Effector CD4-positive, alpha-beta T cell (primary cell): ENCODE data around the gene SSUH2.

Experiments used
- DNase-seq: peaks from one replicate; pipeline ENCODE4 v3.0.0-alpha.2; 2020

The SSUH2 gene

GRCh38 chr3:8639659-8640000, 5.0 kb downstream of the SSUH2 start:
- DNase-seq: no peak

DNA sequence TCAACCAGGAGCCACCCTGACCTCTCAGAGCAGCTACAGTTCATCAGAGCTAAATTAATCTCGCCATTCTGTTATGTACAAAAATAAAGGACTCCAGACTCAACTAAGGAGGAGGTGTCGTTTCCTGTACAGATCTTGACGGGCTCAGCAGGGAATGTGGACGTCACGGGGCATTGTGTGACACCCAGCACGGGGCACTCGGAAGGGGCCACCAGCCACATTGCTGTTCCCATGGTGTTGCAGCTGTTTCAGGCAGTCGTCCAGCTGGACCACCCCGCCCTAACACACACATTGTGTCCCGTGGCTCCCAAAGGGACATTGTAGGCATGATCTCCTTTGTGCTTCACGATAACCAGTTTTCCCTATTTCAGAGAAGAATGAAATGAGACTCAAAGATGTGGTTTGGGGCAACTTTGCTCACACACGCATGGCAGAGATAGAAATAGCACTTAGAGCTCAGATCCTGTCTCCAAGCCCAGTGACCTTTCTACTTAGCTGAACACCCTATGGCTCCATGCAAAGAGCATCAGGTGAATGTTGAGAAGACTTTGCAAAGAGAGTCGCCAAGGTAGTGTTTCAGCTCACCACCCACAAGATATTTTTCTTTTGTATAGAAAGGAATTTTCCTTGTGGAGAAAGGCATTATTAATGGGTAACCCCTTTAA, 5.5 kb downstream of the SSUH2 start:
- DNase-seq: no peak

GRCh38 chr3:8637348-8637747, 7.2 kb downstream of the SSUH2 start:
- no peak for DNase-seq

DNA sequence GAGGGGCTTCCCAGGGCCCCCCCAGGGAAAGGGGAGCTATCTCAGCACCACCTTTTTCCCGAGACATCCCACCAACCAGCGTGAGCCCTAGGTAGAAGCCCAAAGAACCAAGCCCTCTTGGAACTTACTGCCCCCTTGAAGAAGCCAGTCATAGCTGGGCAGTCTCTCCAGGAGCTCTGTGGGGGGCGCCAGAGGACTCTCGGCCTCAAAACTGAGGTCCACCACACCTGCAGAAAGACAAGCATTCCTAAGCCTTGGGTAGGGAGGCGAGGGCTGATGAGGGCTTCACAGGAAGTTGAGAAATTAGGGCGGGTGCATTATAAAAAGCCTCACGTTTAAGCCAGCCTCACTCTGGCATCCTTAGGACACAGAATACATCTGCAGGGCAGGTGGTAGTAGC, 9.0 kb downstream of the SSUH2 start:
- no peak for DNase-seq

DNA sequence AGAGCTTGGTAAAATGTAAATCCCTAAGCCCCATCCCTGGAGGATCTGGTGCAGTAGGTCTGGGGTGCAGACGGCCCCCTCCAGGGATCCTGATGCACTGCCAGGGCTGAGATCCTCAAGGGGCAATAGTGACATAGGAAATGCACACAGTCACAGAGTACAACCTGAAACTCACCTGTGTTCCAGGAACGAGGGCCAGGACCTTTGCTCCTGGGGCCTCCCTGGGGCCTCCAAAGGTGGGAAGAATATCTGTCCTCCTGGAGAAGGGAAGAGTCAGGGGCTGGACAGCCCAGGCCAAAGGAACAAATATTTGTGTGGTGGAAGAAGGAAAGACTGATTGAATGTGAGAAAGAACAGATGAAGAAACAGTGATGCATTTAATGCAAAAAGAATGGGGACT, 9.5 kb downstream of the SSUH2 start:
- DNase-seq: no peak

DNA sequence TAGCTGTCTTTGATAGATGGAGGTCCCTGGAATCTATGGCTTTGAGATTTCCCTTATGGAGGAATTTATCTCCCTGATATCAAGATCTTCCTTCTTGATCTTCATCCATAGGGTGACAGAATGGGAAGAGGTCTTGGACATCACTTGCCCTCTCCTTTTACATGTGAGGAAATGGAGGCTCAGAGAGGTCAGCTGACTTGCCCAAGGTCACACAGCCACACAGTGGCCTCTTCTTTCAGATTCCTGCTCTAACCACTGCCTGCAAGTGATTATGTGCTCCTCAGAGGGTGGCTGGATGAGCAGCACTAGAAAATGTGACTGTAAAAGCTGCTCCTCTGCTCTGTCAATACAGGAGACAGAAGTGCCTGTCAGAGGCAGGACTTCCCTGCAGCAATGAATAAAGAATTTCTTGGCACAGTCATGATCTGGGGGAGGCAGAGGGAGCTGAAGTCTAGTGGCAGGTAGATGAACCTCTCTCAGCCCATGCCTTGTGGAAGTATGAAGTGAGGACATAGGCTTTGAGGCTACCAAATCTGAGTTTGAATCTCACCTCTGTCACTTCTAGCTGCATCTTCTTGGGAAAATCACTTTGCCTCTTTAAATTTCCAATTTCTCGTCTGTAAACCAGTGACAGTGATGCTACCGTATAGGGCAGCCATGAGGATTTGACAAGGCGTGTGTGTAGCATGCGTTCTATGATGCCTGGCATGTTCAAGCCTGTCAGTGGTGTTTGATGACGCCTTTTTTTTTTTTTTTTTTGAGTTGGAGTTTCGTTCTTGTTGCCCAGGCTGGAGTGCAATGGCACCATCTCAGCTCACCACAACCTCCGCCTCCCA, 12.0 kb downstream of the SSUH2 start:
- no peak for DNase-seq

DNA sequence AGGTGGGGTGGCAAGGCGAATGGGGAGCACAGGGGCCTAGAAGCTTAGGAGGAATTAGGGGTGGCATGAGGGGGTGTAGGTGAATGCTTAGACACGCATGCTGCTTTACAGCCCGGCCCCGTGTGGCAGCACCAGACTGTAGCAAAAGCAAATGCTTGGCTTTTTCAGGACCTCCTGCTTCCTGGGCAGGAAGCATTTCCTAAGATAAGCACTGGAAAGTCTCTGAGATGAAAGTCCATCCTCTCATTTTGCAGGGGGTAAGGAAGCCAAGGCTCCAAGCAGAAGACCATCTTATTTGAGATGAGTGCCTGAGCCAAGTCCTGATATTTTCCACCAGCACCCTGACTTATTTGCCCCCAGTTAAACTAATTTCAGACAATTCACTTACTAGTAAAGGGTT, 12.9 kb downstream of the SSUH2 start:
- DNase-seq: no peak

DNA sequence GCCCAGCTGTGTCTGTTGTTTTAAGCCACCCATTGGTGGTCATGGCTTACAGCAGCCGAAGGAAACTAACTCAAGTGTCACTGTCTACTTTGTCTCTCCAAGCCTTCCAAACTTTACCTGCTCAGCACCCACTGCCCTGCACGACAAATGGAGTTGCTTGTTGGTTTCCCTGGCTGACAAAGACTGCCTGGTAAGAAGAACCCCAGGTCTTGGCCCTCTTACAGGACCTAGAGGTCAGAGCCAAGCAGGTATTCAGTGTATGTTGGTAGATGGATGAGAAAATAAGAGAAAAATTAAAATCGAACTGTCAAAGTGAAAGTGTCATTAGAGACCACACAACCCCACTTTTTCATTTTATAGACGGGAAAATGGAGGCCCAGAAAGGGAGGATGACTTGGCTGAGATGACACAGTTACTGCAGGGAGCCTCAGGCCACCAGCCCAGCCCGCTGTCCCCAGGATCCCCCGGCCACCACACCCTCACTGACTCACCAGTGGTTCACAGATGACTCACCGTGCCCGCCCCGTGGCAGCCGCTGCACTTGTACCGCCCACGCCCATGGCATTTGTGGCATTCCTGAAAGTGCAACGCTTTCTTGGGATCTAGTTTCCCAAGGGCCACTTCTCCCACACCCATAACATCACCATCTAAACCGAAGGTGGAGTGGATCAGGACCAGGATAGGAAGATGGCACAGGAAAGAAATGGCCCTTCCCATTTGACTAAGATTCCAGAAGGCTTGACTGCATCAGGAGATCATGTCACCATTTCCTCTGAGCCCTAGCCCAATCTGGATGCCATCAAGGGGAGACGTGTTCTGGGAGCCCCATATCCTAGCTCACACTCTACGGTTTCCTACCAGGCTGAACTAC, 15.2 kb downstream of the SSUH2 start:
- DNase-seq: no peak

DNA sequence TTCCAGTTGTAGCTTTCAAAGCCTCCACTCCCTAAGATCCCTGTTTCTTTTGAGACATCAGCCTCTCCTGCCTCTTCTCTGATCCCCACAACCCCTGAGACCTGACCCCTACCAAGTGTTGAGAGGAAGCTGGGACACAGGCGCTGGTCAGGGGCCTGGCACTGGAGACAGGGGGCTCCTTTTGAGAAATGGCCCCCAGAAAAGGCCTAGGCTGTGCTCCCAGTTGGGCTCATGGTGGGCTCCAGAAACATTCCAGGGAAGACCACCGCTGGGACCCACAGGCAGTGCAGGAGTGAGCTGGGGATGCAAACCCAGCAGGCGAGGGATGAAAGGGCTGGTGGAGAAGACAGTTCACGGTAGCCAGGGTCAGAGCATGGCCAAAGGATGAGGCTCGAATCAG, 16.6 kb downstream of the SSUH2 start:
- DNase-seq: no peak

DNA sequence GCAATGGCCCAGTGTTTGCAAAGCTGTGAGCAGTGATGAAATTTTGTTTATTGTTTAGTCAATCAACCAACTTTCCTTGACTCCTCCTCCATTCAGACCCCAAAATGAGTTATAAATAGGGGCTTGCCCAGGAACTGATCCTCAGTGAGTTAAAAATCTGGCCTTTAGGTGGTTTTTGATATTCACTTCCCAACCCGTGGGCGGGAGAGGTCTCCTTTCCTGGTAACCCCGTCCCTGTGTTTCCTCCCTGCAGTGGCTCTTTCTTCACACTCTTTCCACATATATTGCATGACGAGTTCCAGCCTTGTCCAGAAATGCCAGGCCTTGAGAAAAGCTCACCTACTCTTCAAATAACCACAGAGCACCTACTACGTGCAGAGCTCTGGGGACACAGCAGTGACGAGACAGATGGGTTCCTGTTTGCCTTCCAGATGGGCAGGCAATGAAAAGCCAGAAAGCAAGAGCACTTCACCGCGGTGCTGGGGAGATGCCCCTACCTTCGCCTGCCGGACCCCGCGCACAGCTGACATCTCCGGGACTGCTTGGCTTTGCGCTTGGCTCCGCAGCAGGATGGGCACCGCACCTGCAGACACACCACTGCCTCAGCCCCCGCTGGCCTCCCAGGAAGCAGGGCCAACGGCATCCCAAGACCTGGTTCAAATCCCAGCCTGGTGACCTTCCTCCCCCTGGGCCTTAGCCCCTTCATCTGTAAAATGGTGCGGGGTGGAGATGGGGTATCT, 17.2 kb downstream of the SSUH2 start:
- no peak for DNase-seq

- no peak for DNase-seq
Measured at GRCh38 chr3:8625991-8626390, 18.6 kb downstream of the SSUH2 start.

DNA sequence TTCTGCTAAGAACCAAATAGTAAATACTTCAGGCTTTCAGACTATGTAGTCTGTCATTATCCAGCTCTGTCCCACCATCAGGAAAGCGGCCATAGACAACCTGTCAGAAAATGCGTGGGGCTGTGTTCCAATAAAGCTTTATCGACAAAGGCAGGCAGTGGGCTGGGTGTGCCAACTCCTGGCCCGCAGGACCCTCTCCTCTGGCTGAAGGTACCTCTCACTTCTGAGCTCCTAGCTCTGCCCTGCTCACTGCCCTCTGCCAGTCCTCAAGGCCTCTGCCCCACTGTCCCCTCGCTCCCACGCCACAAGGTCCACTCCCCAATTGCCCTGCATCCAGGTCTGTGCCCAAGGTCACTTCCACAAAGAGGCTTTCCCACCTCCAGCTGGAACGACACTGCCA, 20.0 kb downstream of the SSUH2 start:
- DNase-seq: no peak

DNA sequence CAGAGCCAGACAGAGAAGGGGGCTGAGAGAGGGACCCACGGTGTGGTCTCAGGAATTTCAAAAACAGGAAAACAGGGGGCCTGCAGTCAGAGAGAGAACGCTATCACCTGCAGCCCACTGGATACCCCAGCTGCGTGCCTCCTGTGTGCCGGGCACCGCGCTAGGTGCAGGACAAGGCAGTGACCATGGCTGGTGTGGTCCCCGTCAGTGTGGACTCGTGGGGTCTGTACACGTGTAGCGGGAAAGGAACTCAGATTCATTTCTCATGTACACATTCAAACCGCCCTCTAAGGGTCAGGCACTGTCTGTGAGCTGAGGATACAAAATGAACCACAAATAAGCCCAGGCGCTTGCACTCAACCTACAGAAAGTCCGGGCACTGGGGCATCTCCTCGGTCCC, 20.9 kb downstream of the SSUH2 start:
- DNase-seq: no peak

DNA sequence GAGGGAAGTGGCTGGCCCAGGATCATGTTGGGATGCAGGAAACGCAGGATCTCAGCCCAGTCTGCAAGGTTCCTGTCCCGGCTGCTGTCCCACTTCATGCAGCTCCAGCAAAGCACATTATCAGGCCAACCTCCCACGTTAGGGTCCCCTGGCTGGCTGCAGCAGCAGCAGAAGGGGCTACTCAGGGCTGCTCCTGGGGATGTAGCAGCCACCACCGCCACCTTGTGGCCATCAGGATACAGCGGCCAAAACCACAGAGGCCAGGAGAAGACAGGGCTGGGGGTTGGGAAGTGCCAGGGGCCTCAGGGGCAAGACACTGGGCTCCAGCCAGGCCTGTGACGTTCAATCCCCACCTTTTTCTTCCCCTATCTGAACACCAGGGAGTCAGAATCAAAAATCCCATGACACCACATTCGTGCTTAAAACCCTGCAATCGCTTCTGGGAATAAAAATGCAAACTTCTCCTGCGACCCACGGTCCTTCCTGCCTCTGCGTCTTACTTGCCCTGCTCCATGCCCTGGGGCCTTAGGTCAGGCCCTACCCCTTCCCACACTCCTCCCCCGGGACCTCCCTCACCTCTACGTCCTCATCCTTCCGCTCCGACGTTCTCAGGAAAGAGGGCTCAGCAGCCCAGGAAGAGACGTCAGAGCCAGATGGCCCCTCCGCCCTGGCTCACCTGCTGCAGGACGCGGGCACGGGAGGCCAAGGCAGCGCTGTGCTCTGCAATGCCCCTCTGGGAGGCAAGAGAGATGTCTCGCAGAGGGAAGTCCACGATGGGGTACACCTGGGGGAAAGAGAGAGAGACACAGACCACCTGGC, 21.5 kb downstream of the SSUH2 start:
- no peak for DNase-seq

- no peak for DNase-seq
Measured at GRCh38 chr3:8621872-8622271, 22.7 kb downstream of the SSUH2 start.

DNA sequence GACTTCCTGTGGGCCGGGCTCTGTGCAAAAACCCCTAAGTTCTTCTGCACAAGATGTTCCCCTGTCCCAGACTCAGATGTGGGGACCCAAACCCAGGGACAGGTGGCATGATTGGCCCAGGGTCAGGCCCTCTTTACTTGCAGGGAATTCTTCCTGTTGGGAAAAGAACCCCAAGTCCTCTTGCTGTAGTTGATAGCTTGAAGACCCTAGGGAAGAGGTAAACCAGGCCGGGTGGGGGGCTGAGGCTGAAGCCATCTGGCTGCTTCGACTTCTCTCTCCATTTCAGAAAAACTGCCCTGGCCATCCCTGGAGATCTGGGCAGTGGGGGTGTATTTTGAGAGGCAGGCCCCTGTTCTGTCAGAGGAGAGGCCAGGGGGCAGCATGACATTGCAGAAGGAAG, 23.5 kb downstream of the SSUH2 start:
- no peak for DNase-seq

DNA sequence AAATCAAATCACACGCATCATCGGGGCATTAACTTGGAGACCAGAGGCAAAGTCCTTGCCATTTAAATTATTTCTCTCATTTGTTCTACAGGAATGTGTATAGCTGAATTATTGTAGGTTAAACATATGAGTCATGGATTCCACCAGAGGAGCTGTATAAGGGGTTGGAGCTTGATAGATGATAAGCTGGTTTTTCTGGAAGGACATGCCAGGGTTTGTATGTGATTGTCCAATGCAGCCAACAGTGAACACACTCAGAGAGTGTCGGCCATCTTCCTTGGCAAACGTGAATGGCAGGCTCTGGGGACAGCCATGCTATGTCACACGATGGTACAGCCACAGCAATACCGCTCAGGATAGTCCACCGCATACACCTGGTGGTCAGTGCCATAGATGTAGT, 25.1 kb downstream of the SSUH2 start:
- no peak for DNase-seq

DNA sequence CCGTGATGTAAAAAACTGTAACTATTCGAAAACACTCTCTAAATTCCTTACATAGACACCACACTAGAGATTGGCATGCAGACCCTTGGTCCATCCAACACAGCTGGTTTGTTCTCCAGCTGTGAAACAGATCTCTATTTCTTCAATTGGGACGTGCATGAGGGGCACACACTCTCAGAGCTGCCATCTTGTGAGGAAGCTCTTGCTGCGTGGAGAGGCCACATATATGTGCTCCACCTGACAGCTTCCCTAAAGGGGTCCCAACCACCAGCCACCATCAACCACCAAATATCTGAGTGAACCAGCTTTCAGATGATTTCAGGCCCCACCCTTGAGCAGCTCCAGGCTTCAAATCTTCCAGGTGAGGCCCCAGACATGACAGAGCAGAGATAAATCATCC, 25.6 kb downstream of the SSUH2 start:
- no peak for DNase-seq

- no peak for DNase-seq
Measured at GRCh38 chr3:8617921-8618320, 26.7 kb downstream of the SSUH2 start.

DNA sequence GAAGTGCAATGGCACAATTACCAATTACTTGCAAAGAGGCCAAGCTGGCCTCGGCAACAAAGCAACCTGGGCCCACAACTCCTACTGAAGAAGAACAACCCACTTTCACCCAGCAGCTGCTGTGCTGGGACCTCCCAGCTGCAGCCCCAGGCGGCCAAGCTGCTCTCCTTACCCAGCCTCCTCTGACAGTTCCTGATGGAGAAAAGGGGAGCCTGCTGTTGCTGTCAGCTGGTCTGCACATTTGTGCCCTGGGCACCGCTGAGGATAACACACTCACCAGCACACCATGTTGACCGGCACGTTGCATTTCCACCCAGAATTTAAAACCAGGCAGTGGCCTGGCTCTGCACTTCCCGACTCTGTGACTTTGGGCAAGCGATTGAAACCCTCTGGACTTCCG, 33.6 kb downstream of the SSUH2 start:
- DNase-seq: no peak

- no peak for DNase-seq
Measured at GRCh38 chr3:8608791-8609467, 35.7 kb downstream of the SSUH2 start.
